ENCODE data around the gene SMTN.
"Not testable (repeated sequence)": the region's sequence is repeated elsewhere in the genome, so short reads cannot be mapped to it uniquely, and the experiment has no call there.

The SMTN gene

GRCh38 chr22:31080848-31081649 lies at the start of gene SMTN:
Gene SMTN (plus strand): TSS chr22:31081318. CDS start chr22:31083259, 1,941 bp downstream.
- DNase-seq = peak; percentile 67 to 77

- DNase-seq = peak; percentile 34 to 45
Measured at GRCh38 chr22:31036671-31037550, 44.2 kb upstream of the SMTN start.

DNA sequence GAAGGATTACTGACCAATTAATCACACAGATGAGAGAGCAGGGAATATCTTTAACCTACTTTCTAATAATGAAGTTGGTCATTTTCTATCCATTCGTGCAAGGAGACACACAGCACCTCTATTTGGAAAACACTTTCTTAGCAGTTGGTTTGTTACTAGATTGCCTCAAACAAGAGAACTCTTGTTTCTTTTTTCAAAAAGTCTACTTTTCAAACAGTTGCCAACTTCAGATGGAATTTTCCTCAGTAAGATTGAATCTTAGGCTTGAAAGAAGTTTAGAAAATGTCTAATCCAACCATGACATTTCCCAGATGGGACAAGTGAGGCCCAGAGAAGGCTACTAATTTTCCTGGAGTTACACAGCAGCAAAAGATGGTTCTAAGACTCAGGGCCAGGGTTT lies 42.4 kb upstream of the SMTN start:
- DNase-seq = no peak

DNA sequence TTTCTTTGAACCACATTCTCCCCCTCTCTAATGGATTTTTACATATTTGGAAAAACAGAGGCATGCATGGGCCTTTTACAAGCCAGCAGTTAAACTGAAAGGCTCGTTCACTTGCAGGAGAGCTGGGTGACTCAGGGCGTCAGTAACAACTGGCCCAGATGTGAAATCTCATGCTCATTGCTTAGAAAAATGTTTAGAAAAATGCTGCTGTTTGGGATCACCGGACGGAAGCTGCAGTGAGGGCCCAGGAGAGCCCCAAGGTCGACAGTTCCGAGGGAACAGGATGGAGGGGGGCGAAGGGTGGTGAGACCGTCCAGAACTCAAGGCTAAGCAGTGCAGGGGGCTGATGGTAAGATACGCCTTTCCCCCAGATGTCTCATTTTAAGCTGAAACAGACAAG lies 41.7 kb upstream of the SMTN start:
- no peak for DNase-seq

DNA sequence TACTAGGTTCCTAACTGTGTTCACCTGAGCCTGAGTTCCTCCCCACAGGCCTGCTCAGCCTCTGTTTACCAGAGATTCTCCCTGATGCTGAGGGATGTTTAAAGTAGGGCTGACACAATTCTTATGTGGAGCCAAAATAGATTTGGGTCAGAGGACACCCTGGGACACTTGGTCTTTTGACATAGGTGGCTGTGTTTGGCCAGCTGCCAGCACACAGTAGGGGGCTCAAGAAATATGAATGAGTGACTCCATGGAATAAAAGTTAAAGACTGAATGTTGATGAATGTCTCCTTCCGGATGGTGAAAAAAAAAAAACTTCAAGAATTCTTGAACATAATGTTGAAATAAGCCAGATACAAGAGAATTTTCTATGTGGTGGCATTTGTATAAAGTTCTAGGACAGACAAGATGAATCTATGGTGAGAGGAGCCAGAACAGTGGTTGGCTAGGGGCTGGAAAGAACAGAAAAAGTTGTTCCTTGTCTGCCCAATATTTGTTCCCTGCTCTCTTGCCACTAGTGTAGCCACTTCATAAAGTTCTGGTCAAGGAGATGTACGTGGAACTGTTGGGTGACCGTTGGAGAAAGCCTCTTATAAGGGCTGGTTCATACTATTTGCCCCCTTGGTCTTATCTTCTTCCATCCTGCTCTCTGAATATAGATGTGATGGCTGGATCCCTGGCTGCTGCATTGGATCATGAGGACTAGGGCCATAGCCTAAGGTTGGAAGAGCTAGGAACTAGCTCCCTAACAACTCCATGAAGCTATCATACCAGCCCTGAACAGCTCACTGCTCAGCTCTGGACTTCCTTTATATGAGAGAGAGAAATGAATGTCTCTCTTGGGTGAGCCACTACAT lies 40.3 kb upstream of the SMTN start:
- no peak for DNase-seq

GRCh38 chr22:31044262-31044861 lies 36.8 kb upstream of the SMTN start:
- no peak for DNase-seq

DNA sequence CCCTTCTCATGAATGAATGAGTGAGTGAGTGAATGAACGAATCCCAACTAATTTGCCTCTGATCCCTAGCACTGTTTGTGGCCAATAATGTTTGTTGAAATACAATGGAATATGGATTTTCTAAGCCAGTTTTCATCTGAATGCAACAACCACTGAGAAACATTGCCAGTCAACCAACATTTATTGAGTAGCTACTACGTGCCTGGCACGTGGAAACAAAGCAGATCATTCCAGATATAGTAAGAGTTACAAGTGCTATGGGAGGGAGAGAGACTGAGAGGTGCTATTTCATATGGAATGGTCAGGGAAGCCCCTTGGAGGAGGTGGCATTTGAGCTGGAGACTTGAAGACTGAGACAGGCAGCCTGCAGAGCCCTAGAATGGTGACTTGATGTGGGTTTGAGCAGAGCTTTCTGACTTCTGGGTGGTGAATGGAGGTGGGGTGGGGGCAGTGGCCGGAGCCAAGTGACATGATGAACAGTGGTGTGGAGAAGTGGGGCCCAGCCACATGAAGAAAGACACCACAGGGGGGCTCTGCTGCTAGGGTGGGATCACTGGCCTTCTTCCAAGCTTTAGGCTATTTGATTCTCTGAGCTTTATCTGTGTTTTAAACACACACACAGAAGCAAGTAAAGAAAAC lies 35.1 kb upstream of the SMTN start:
- DNase-seq = no peak

DNA sequence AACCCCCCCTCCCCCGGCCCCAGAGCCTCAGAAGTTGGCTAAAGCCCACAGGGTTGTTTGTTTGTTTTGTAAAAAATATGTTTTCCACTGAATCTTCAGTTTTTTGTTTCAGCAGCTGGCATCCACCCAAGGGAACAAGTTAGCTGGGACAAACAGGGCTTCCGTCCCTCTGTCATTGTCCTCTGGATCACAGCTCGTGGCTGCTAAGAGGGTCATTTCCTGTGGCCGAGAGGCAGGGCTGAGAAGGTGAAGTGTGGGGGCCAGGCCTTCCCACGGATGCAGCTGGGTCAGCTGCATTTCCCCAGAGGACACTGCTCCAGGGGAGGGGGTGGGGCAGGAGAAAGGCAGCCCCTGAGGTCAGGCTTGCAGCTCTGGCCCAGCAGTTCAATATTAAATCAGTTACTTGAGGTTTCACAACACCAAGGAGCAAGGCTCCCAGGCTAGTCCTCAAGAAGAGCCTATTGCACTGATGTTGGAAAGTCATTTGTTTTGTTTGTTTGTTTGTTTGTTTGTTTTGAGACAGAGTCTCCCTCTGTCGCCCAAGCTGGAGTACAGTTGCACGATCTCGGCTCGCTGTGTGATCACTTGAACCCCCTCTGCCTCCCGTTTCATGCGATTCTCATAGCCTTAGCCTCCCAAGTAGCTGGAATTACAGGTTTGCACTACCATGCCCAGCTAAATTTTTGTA lies 34.4 kb upstream of the SMTN start:
- no peak for DNase-seq

DNA sequence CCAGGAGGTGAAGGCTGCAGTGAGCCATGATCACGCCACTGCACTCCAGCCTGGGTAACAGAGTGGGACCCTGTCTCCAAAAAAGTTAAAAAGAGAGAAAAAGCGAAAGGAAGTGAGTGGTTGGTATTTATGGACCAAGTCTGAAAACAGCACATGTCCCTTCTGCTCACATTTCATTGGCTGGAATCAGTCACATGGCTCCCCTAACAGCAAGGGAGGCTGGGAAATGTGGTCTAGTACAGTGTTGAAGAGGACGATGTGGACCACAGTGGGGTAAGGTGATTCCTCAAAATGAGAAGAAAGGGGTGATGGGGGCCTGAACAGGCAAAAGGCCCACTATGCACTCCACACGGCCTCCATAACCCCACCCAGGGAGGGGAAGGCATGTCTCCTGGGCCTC lies 32.5 kb upstream of the SMTN start:
- no peak for DNase-seq

DNA sequence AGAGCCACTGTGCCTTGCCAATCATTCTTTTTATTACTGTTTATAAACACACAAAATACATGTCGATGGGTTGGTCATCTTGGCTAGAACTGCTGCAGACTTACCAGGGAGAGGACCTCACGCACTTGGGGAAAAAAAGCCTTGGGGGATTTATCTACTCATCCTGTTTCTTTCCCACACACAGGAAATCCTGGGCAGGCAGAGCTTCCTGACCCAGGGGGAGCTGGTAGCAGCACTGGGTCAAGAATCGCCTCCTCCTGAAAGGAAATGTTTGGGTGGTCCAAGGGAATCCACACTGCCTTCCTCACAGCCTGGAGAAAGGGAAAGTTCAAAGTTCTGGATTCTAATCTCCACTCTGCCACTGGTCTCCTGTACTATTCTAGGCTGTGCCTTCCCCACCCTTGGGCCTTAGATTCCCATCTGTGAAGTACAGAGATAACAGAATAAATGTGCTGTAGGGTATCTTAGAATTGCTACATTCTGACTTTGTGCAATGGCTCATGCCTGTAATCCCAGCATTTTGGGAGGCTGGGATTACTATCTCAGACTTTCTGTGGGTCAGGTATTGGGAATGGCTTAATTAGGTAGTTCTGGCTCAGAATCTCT lies 31.2 kb upstream of the SMTN start:
- no peak for DNase-seq

DNA sequence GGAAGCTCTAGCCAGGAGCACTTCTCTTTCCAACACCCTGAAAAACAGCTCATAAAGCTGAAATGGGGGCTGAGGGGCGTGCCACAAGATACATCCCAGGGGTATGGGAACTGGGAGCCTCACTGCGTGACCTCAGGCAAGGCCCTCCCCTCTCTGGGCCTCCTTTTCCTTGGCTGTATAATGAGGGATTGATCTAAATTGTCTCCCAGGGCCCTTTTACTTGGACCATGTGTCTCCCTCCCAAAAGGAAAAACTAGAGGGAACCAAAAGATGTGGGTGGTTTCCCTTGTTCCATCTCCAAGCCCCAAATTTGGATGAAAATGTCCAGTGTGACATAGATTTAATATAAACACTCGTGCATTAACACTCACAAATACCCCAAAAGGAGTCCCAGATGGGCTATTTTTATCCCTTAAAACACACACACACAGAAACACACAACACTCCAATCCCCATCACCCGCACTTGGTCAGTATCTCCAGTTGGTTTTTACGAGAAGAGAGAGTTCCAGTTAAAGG lies 25.9 kb upstream of the SMTN start:
- no peak for DNase-seq

- DNase-seq = no peak
Measured at GRCh38 chr22:31055635-31056159, 25.4 kb upstream of the SMTN start.

GRCh38 chr22:31056986-31057599 lies 24.0 kb upstream of the SMTN start:
- no peak for DNase-seq

DNA sequence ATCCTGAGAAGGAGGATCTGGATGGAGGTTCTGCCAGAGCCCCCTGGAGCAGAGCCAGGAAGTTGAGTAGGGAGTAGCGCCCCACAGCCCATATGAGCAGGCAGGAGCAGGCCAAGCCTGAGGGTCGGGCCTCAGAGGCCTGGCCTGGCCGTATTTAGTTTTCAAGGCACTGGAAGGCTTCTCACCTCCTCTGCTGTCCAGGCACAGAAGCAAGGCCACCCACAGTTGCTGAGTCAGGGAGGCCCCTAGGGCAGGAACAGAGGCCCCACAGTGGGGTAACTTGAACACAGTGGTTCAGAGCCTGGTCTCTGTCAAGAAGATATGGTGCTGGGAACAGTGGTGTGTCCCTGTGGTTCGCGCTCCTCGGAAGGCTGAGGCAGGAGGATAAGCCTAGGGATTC lies 21.5 kb upstream of the SMTN start:
- DNase-seq = not testable (repeated sequence)

- no peak for DNase-seq
Measured at GRCh38 chr22:31062566-31063230, 18.4 kb upstream of the SMTN start.

DNA sequence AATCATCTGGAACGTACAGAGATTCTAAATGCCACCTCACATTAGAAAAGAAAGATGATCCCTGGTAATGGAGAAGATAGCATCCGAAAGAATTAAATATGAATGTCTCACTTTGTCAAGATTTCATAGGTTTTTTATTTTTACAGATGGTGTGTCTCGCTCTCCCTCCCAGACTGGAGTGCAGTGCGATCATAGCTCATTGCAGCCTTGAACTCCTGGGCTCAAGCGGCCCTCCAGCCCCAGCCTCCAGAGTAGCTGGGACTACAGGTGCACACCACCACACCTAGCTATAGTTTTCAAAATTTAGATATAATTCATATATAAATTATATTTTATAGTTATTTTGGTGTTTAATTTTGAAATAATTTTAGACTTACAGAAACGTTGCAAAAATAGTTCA lies 16.7 kb upstream of the SMTN start:
- no peak for DNase-seq

DNA sequence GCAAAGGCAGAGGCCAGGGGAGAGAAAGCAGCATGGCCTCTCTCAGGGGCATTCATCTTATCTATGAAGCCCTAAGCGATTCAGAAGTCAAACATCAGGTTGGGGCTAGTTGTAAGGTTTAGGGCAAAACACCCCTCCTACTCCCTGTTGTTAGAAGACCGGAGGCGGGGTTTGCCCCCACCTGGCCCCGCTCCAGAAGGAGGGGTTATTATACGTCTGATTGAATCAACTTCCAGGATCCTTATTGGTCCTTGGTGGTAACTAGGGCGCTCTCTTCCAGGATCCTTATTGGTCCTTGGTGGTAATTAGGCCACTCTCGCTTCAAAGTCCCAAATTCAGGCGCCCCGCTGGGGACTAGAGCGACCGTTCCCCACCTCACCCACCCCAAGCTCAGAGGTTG lies 12.1 kb upstream of the SMTN start:
- no peak for DNase-seq

DNA sequence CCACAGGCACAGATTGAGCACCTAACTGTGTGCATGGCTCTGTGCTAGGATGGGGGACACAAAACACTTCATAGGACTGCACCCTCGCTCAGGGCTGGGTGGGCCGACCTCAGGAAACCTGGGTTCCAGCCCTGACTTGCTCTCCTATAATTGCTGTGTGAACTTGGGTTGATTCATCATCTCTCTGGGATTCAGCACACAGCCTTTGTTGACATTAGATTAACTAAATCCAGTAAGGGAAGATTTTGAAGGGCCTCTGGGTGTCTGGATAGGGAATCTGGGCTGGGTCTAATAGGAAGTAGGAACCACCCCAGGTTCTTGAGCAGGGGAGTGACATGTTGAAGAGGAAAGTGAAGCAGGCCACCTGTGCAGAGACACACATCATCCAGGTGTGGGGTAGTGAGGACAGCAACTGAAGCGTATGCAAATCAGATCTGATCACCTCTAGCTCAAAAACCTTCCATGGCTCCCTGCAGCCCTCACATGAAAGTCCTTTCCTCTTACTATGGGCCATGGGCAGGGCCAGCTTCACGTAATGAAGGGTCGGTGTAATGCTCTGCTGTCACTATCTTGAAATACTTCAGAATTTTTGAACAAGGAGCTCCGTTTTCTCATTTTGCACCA lies 11.3 kb upstream of the SMTN start:
- DNase-seq = not testable (repeated sequence)

DNA sequence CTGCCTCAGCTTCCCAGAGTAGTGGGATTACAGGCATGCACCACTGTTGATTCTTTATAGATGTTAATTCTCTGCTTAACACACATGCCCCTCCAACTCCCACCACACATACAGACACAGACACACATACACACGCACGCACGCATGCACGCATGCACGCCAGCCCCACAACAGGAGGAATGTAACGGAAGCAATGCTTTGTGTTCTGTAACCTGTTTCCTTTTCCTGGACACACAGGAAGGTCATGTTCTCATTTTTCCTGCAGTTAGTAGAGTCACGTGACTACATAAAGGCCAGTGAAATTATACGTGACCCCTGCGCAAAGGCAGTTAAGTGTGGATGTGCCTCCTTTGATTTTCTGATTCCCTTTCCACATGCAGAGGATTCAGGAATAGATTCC lies 8.0 kb upstream of the SMTN start:
- not testable (repeated sequence) for DNase-seq
